GM18499 (cell line): ENCODE results near the gene C2orf81.

ENCODE experiments used
- ATAC-seq: cut with Tn5 transposase; IDR thresholded peaks from one replicate; pipeline ENCODE4 v1.9.1; 2021; ENCODE audit warnings: moderate number of reproducible peaks; ENCODE audit not compliant: insufficient read depth, unreplicated experiment

Gene C2orf81

DNA sequence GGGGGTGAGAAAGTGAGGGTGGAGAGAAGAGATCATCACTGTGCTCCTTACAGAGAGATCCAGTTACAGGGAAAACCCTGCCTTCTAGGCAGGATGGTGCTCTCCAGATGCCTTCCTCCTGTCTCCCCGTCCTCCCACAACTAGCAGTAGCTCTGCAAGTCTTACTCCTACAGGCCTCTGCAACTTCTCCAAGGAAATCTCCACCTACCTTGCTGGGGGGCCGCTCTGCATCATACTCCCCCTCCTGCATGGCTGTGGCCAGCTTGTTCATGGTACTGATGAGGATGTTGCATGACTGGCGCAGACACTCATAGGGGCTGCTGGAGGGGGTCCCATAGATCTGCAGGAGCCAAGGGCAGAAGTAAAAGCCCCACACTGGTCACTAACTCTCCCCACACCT is 55.4 kb downstream of the C2orf81 start:
- ATAC-seq = no peak

DNA sequence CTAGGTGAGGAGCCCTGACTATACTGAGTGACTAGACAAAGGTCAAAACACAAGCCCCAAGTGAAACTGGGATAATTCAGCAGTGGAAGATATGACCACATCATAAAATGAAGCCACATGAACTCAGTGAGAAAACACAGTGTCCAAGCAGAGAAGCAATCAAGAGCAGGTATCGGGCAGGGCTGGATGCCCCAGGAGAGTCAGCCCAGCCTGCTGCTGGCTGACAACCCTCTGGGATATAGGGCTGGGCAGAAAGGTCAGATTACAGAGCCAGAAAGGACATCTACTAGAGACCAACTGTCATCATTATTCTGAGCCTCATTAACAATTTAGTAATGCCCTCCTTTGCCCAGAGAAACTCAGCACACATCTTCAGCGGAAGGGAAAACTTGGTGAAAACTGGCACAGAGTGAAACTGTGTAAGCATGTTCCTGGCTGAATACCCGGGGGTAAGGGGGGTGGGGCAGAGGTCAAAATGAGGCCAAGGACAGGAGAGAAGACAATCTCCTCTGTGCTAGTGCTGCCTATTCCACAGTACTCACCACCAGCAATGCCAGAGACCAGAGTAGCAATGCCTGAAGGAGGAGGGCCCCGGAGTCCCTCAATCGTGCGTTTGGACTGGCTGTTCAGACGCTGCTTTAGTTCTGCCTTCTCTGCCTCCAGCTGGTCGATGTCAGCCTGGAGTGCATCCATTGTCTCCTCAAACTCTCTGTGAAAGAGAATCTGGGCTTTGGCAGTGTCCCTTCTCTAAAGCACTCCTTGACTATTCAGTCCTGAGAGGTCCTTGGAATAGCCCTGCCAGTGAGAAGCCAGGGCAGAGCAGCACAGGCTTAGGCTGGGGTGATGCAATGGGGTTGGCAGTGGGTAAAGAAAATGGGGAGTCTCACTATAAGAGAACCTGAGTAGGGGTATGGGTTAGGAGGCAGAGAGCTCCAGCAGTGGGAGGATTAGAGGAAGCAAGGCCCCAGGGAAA is 56.6 kb downstream of the C2orf81 start:
- ATAC-seq = no peak
